ENCODE measurements around the gene CALM3.

DNA sequence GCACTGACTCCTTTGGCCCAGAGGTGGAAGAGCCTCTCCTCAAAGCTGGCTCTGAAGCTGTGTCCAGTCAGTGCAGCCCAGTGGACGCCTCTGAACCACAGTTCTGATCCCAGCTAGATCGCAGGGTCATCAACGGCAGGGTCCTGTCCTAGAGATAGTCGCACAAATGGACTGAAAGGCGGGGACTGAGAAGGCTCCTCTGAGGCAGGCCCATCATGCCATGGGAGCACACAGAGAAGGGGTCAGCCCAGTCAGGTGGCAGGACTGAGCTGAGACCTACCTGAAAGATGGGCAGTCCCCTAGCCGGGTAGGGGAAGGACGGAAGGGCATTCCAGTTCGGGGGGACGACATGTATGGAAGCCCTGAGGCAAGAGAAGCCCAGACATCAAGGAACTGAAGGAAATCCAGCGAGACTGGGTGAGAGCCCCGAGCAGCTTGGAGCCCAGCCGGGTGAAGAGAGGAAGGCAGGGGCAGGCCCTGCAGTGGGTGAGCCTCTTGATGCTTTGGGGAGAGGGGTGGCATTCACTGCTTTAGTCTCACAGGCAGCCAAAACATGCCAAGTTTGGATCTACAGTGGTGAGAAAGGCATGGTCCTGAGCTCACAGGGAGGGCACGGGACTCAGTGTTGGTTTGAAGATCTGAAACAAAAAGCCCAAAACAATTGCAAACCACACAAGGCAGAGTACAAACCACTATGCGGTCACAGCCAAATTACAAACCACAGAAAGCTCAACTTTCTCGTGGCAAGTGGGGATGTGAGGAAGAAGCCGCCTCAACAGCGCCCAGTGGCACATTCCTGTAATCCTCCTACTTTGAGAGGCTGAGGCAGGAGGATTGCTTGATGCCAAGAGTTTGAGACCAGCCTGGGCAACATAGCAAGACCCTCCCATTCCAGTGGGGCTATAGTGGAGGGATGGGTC is 10.0 kb downstream of the CALM3 start:
- TF ChIP-seq, protein P1, sequence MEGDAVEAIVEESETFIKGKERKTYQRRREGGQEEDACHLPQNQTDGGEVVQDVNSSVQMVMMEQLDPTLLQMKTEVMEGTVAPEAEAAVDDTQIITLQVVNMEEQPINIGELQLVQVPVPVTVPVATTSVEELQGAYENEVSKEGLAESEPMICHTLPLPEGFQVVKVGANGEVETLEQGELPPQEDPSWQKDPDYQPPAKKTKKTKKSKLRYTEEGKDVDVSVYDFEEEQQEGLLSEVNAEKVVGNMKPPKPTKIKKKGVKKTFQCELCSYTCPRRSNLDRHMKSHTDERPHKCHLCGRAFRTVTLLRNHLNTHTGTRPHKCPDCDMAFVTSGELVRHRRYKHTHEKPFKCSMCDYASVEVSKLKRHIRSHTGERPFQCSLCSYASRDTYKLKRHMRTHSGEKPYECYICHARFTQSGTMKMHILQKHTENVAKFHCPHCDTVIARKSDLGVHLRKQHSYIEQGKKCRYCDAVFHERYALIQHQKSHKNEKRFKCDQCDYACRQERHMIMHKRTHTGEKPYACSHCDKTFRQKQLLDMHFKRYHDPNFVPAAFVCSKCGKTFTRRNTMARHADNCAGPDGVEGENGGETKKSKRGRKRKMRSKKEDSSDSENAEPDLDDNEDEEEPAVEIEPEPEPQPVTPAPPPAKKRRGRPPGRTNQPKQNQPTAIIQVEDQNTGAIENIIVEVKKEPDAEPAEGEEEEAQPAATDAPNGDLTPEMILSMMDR (IDR thresholded peaks at IDR 0.05), result no peak
- TF ChIP-seq EZH2phosphoT487 (IDR thresholded peaks at IDR 0.05), result no peak
